Raji (cell line): ENCODE measurements around the gene NGF.

Experiments used
- POLR2A ChIP-seq: IDR thresholded peaks from 2 replicates; pipeline ENCODE4 v1.6.1; 2011; ENCODE audit warnings: low read depth, low read length, control low read depth; ENCODE audit not compliant: insufficient read depth

The NGF gene

GRCh38 chr1:115337633-115338456 is at the start of gene NGF:
Gene NGF (minus strand): TSS chr1:115338249. CDS start chr1:115286795, 51,454 bp downstream.
- no peak for TF ChIP-seq POLR2A

GRCh38 chr1:115379943-115380342 is 41.9 kb upstream of the NGF start:
- TF ChIP-seq POLR2A, result no peak

GRCh38 chr1:115377411-115377810 is 39.4 kb upstream of the NGF start:
- TF ChIP-seq POLR2A, result no peak

- no peak for TF ChIP-seq POLR2A
Observed at GRCh38 chr1:115374598-115374997, 36.5 kb upstream of the NGF start.

- TF ChIP-seq POLR2A, result no peak
Observed at GRCh38 chr1:115373305-115373704, 35.3 kb upstream of the NGF start.

GRCh38 chr1:115365738-115366137 is 27.7 kb upstream of the NGF start:
- no peak for TF ChIP-seq POLR2A

- no peak for TF ChIP-seq POLR2A
Observed at GRCh38 chr1:115364780-115365155, 26.7 kb upstream of the NGF start.

- no peak for TF ChIP-seq POLR2A
Observed at GRCh38 chr1:115364046-115364779, 26.2 kb upstream of the NGF start.

- TF ChIP-seq POLR2A, result no peak
Observed at GRCh38 chr1:115363171-115363570, 25.1 kb upstream of the NGF start.

GRCh38 chr1:115356356-115356755 is 18.3 kb upstream of the NGF start:
- no peak for TF ChIP-seq POLR2A

- no peak for TF ChIP-seq POLR2A
Observed at GRCh38 chr1:115355069-115355468, 17.0 kb upstream of the NGF start.

GRCh38 chr1:115351143-115351542 is 13.1 kb upstream of the NGF start:
- no peak for TF ChIP-seq POLR2A

GRCh38 chr1:115348636-115349035 is 10.6 kb upstream of the NGF start:
- TF ChIP-seq POLR2A, result no peak

- no peak for TF ChIP-seq POLR2A
Observed at GRCh38 chr1:115347282-115347681, 9.2 kb upstream of the NGF start.

GRCh38 chr1:115343200-115343737 is 5.2 kb upstream of the NGF start:
- no peak for TF ChIP-seq POLR2A

GRCh38 chr1:115341948-115342347 is 3.9 kb upstream of the NGF start:
- no peak for TF ChIP-seq POLR2A
